SHP77 treated with DMSO at 0.1 percent for 48 hours (cell line): Measurements from ENCODE around the gene CLIC4.
"Not testable (repeated sequence)": the region's sequence is repeated elsewhere in the genome, so short reads cannot be mapped to it uniquely, and the experiment has no call there.

Experiments
- DNase-seq: peaks from one replicate; lab custom pipeline; 2025; lab: John Stamatoyannopoulos, UW

Gene CLIC4

GRCh38 chr1:24820221-24820620 lies 75.0 kb downstream of the CLIC4 start:
- DNase-seq: not testable (repeated sequence)

GRCh38 chr1:24822887-24823286 lies 77.6 kb downstream of the CLIC4 start:
- DNase-seq: no peak

DNA sequence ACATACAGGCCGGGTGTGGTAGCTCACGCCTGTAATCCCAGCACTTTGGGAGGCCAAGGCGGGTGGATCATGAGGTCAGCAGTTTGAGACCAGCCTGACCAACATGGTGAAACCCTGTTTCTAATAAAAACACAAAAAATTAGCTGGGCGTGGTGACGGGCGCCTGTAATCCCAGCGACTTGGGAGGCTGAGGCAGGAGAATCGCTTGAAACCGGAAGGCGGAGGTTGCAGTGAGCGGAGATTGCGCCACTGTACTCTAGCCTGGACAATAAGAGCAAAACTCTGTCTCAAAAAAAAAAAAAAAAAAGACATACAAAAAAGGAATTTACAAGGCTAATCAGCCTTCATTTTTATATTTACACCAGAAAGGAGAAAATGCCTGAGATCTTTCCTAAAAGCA lies 78.2 kb downstream of the CLIC4 start:
- not testable (repeated sequence) for DNase-seq

GRCh38 chr1:24825174-24825573 lies 79.9 kb downstream of the CLIC4 start:
- no peak for DNase-seq

DNA sequence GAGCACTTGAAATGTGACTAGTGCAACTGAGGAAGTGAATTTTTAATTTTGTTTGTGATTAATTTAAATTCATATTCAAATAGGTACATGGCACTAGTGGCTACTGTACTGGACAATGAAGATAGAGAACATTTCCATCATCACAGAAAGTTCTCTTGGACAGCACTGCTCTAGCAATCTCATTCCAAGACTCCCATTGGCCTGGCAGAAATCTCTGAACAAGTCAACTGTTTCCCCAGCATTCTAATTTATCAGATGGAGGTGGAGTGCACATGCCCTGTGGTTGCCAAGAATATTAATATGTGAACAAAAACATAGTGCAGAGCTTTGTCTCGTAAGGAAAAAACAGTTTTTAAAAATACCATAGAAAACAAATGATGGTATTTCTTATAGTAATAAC lies 81.3 kb downstream of the CLIC4 start:
- no peak for DNase-seq

GRCh38 chr1:24827379-24828135 lies 82.3 kb downstream of the CLIC4 start:
- no peak for DNase-seq

- DNase-seq: no peak
These were observed 83.1 kb downstream of the CLIC4 start for GRCh38 chr1:24828183-24828886.

GRCh38 chr1:24828887-24829192 lies 83.6 kb downstream of the CLIC4 start:
- no peak for DNase-seq

GRCh38 chr1:24830680-24831272 lies 85.5 kb downstream of the CLIC4 start:
- peak; percentile 64 for DNase-seq

DNA sequence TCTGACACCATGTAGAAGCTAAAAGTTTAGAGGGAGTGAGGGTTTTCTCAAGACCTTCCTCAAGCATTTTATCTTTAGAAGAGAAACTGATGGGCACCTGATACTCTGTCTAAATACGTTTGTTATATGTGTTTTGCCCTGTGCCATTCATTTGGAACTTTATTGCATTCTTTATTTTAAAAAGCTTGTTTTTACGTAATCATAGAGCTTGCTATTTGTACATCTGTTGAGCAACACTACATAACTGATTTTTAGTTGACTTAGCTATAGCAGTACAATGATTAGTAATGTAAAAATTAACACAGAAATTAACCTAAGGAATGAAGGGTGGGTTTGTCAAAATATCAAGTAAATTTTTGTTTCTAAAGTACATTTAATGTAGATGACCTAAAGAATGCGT lies 96.3 kb downstream of the CLIC4 start:
- DNase-seq: no peak

DNA sequence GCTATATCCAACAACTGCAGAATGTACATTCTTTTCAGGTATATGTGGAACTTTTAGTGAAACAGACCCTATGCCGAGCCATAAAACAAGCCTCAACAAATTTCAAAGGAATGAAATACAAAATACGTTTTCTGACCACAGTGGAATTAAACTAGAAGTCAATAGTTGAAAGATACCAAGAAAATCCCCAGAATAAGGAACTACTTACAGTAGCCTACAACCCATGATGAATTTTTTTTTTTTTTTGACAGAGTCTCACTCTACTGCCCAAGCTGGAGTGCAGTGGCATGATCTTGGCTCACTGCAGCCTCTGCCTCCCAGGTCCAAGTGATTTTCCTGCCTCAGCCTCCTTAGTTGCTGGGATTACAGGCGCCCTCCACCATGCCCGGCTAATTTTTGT lies 101.4 kb downstream of the CLIC4 start:
- no peak for DNase-seq

DNA sequence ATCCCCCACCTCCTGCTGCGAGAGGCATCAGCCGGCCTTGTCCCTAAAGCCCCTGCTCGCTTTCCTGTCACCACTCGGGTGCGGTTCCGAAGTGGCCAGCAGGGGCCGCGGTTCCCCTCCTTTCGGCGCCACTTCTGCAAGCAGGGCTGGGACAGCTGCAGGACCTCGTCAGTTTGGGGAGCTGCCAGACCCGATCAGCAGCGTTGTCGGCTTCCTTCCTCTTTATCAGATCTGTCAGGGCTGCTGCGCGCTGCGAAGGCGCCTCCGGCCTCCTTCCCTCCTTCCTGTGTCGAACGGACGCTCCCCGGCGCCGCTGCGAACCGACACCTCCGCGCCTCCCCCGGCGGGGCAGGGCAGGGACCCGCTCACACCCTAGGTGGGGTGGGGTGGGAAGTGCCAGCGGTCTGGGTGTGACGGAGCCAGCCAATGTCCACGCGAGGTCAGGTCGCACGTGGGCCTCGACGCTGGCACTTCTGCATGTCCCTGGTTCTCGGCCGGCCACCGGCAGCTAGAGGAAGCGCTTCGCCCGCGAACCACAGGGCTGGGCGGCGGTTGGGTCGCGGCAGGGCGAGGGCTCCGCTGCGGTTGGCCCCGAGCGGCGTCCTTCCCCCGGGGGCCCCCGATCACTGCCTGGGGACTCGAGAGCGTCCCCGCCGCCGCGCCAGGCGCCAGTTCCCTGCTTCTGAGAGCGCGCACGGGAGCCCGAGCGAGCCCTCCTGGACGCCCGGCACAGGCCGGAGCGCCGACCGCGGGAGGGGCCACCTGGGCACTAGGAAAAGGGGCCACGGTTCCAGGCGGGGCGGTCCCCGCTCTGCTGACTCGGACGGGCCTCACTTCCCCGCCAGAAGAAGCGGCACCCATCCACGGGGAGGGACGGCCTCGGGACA lies 103.0 kb downstream of the CLIC4 start:
- peak; percentile 27 for DNase-seq

GRCh38 chr1:24849672-24850295 lies 104.5 kb downstream of the CLIC4 start:
- no peak for DNase-seq

DNA sequence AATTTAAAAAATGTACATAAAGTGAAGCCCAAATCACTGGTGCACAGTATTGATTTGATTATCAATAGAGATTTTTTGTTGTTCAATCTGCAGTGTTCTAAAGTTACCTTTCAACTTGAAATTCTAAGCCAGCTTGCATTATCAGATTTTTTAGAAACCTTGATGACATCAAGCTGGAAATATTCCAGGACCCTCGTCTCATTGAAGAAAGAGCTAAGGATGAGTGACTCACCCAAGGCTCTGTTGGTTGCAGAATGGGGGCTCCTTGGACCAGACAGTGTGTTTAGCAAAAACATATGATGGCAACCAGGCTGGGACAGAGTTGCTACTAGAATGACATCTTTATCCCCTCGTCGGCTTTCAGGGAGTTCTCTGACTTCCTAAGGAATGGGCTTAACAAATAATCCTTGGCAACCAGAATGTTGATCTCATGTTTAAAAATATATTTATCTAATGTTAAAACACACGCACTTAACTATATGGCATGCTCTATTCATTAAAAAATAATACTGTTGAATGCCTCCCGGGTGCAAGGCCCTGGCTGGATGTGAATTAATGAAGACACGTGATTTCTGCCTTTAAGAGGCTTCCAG lies 105.2 kb downstream of the CLIC4 start:
- DNase-seq: no peak

GRCh38 chr1:24853649-24854048 lies 108.4 kb downstream of the CLIC4 start:
- DNase-seq: no peak

DNA sequence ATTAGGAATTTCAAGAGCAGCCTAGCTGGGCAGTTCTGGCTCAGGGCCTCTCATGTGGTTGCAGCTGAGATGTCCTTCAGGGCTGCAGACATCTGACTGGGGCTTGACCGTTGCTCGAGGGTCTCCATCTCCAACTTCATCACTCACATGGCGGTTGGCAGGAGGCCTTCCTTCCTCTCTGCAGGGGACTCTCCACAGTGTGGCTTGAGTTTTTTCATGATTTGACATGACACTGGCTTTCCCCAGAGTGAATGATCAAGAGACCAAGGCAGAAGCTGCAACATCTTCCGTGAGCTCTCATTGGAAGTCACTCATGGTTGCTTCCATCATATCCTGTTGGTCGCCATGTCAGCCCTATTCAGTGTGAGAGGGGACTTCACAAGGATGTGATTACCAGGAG lies 110.2 kb downstream of the CLIC4 start:
- DNase-seq: no peak

GRCh38 chr1:24856787-24857506 lies 111.7 kb downstream of the CLIC4 start:
- no peak for DNase-seq

GRCh38 chr1:24857507-24858133 lies 112.4 kb downstream of the CLIC4 start:
- DNase-seq: no peak

GRCh38 chr1:24858277-24858676 lies 113.0 kb downstream of the CLIC4 start:
- no peak for DNase-seq
